GM18873 (cell line): ENCODE results near the gene RAB9B.
"Not testable (repeated sequence)": the region's sequence is repeated elsewhere in the genome, so short reads cannot be mapped to it uniquely, and the experiment has no call there.

Experiments used
- ATAC-seq: cut with Tn5 transposase; IDR thresholded peaks from one replicate; pipeline ENCODE4 v1.9.1; 2021; ENCODE audit warnings: mild to moderate bottlenecking, moderate library complexity, moderate number of reproducible peaks; ENCODE audit not compliant: unreplicated experiment, low FRiP score

RAB9B gene, protein sequence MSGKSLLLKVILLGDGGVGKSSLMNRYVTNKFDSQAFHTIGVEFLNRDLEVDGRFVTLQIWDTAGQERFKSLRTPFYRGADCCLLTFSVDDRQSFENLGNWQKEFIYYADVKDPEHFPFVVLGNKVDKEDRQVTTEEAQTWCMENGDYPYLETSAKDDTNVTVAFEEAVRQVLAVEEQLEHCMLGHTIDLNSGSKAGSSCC

DNA sequence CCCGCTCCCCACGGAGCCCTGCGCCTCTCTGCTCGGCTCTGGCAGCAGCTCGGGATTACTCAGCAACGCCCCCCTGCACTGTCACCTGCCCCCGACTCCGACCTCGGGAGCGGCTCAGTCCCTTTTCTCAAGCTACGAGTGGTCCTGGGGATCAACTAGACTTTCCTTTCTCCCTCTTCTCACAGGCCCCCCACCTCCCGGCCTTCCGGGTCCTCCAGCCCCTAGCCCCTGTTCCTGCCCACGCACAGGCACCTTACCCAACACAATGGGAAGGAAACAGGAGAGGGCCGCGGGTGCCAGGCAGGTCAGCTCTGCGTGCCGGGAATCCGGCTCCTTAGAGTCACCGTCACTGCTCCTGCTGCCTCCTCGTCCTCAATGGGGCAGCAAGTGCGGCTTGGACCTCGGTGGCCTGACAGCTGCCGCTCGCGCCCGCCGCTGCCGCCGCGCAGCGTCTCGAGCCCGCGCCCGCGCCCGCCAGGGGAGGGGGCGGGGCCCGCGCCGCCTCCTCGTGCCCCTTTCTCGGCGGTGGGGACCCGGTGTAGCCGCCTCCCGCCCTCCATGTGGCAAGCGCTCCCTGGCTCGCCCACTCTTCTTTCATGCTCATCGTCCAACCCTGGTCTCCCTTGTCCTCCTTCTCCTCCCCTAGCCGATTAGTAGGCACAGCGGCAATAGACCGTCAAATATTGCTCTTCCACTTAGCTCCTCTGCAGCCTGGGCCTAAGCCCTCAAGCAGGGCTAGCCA is at the start of gene RAB9B:
TSS of gene RAB9B (minus strand) at position 455 of the 742 bp plus-strand sequence. CDS start 6,473 bp downstream, outside the sequence.
- ATAC-seq = peak; percentile 25

DNA sequence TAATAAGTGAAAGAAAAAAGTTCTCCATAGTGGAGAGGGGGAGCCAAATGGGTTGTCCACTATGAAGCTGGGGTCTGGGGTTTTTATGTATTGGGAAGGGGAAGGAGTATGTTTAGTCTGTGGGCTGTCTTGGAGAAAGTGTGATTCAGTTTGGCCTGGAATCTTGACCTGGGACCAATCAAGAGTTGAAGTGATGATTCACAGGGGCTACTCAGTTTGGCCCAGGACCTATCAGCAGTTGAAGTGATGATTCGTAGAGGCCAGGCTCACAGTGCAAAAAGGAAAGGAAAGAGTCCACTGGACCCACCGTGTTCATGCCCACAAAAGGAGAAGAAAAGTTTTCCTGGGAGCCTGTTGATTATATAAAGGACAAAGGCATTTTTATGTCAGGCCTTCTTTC is 47.3 kb upstream of the RAB9B start:
- no peak for ATAC-seq

GRCh38 chrX:103878466-103879122 is 46.5 kb upstream of the RAB9B start:
- ATAC-seq = no peak

GRCh38 chrX:103877571-103877970 is 45.5 kb upstream of the RAB9B start:
- no peak for ATAC-seq

GRCh38 chrX:103864886-103865534 is 33.0 kb upstream of the RAB9B start:
- ATAC-seq = no peak

DNA sequence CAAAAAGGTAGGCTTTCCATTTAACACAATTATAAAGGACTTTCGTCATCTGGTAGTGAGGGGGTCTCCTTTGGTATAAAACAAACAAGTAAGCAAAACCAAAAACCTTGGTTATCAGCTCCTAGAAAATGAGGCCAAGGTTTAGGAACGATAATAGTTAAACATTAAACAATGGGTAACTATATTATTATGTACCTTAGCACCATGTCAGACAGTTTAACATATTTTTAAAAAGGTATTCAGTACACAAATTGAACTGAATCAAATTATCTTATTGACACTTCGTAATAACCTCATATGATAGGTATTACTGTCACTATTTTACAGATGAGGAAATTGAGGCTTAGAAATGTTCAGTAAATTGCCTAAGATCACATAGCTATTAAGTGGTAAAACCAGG is 32.1 kb upstream of the RAB9B start:
- ATAC-seq = no peak

DNA sequence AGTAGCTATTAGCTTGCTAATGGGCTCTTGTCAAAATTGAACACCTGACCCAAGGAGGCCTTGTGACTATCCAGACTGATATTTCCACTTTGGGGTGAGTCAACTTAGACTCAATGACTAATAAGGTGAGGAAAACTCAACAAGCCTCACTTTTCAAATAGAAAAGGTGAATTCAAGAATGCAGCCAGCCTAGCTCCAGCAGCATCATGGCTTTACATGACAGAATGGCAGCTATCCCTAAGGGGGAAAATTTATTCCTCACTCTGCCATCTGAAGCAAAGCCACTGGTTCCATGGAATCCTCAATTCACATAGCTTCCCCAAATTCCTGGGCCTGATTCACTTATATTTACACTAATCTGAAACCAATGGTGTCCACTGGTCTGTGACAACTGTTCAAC is 29.1 kb upstream of the RAB9B start:
- ATAC-seq = no peak

- no peak for ATAC-seq
These were observed 17.5 kb upstream of the RAB9B start for GRCh38 chrX:103849558-103849957.

- no peak for ATAC-seq
These were observed 15.3 kb upstream of the RAB9B start for GRCh38 chrX:103847174-103847870.

DNA sequence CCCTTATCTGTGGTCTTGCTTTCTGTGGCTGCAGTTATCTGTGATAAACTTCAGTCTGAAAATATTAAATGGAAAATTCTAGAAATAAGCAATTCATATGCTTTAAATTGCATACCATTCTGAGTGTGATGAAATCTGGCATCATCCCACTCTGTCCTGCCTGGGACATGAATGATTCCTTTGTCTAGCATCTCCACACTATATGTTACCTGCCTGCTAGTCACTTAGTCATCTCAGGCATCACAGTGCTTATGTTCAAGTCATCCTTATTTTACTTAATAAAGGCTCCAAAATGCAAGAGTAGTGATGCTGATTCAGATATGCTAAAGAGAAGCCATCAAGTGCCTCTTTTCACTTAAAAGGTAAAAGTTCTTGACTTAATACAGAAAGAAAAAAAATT is 14.3 kb upstream of the RAB9B start:
- no peak for ATAC-seq

DNA sequence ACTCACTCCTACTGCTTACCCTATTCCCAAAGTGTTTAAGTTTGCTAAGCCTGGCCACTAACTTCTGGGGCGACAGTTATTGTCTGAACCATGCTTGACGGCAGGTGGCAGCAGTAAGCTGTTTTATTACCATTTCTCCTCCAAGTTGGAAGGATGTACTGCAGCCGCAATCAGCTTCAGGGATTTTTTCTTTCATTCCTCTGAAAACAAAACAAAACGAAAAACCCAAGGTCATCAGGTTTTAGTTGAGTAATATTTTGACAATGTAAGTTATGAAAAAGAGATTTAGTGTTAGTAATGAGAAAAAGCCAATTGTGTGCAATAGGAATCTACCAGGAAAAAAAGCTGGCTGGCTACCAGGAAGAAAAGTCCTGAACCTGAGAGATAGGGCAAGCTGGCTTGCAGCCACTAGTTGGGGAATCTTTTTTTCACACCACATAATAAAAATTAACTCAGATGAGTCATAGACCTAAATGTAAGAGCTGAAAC is 13.2 kb upstream of the RAB9B start:
- ATAC-seq = peak; percentile 67

- no peak for ATAC-seq
These were observed 7.3 kb upstream of the RAB9B start for GRCh38 chrX:103839404-103839803.

DNA sequence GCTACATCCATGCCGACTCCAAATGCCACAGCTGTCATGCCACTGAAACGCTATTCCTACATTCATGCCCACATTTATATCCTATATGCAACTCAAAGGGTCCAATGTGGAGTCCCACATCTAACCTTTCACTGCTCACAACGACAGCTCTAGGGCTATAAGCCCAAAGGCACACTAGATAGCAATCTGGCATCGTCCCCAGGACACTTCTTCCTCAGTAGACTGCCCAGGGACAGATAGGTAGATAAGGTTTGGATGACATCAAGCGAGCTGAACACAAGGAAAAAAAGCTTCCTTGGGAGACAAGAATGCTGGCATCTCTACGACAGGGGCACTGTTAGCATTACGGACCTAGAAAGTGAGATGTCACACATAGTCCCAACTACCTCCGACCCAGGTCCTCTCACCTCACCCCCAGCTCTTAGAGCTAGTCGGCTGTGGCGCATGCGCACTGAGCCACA is 685 bp downstream of the RAB9B start:
- ATAC-seq = peak; percentile 82

GRCh38 chrX:103830848-103831247 is 1.2 kb downstream of the RAB9B start:
- ATAC-seq = no peak

- ATAC-seq = no peak
These were observed 3.5 kb downstream of the RAB9B start for GRCh38 chrX:103828529-103828928.

- ATAC-seq = no peak
These were observed 6.2 kb downstream of the RAB9B start for GRCh38 chrX:103825881-103826280.

GRCh38 chrX:103823591-103823990 is 8.5 kb downstream of the RAB9B start:
- no peak for ATAC-seq

GRCh38 chrX:103820802-103821201 is 11.3 kb downstream of the RAB9B start:
- not testable (repeated sequence) for ATAC-seq

- no peak for ATAC-seq
These were observed 13.0 kb downstream of the RAB9B start for GRCh38 chrX:103818842-103819619.
